Stimulated activated CD4-positive, alpha-beta T cell treated with anti-CD3 and anti-CD28 coated beads, Interleukin-15, amount 100 ng/mL, for 24 hours (primary cell): ENCODE results near the gene PACSIN1.
"Not testable (repeated sequence)": the region's sequence is repeated elsewhere in the genome, so short reads cannot be mapped to it uniquely, and the experiment has no call there.

Experiments
- DNase-seq: peaks from one replicate; pipeline ENCODE4 v3.0.0-alpha.2; 2020

PACSIN1 gene

GRCh38 chr6:34486886-34487285 is 21.0 kb downstream of the PACSIN1 start:
- not testable (repeated sequence) for DNase-seq

- no peak for DNase-seq
Observed at GRCh38 chr6:34487536-34487935, 21.7 kb downstream of the PACSIN1 start.

- DNase-seq, result no peak
Observed at GRCh38 chr6:34489207-34489805, 23.4 kb downstream of the PACSIN1 start.

GRCh38 chr6:34490390-34491090 is 24.7 kb downstream of the PACSIN1 start:
- DNase-seq, result no peak

GRCh38 chr6:34491091-34491430 is 25.2 kb downstream of the PACSIN1 start:
- no peak for DNase-seq

- DNase-seq, result no peak
Observed at GRCh38 chr6:34493344-34493743, 27.5 kb downstream of the PACSIN1 start.

GRCh38 chr6:34494973-34495372 is 29.1 kb downstream of the PACSIN1 start:
- no peak for DNase-seq

- DNase-seq, result no peak
Observed at GRCh38 chr6:34496103-34496685, 30.3 kb downstream of the PACSIN1 start.

GRCh38 chr6:34497411-34497810 is 31.5 kb downstream of the PACSIN1 start:
- no peak for DNase-seq

- DNase-seq, result no peak
Observed at GRCh38 chr6:34506718-34507117, 40.8 kb downstream of the PACSIN1 start.

- no peak for DNase-seq
Observed at GRCh38 chr6:34508425-34508824, 42.5 kb downstream of the PACSIN1 start.

- no peak for DNase-seq
Observed at GRCh38 chr6:34509782-34510181, 43.9 kb downstream of the PACSIN1 start.

- no peak for DNase-seq
Observed at GRCh38 chr6:34510299-34510698, 44.4 kb downstream of the PACSIN1 start.

GRCh38 chr6:34511214-34511914 is 45.5 kb downstream of the PACSIN1 start:
- no peak for DNase-seq

- DNase-seq, result no peak
Observed at GRCh38 chr6:34511915-34512737, 46.2 kb downstream of the PACSIN1 start.

- DNase-seq, result no peak
Observed at GRCh38 chr6:34512738-34513115, 46.9 kb downstream of the PACSIN1 start.

- DNase-seq, result no peak
Observed at GRCh38 chr6:34513646-34514045, 47.8 kb downstream of the PACSIN1 start.

GRCh38 chr6:34514112-34514511 is 48.2 kb downstream of the PACSIN1 start:
- DNase-seq, result no peak

GRCh38 chr6:34514593-34515472 is 49.0 kb downstream of the PACSIN1 start:
- DNase-seq, result no peak

GRCh38 chr6:34515473-34516387 is 49.9 kb downstream of the PACSIN1 start:
- no peak for DNase-seq
